Measurements from ENCODE around the gene TSSC4.

DNA sequence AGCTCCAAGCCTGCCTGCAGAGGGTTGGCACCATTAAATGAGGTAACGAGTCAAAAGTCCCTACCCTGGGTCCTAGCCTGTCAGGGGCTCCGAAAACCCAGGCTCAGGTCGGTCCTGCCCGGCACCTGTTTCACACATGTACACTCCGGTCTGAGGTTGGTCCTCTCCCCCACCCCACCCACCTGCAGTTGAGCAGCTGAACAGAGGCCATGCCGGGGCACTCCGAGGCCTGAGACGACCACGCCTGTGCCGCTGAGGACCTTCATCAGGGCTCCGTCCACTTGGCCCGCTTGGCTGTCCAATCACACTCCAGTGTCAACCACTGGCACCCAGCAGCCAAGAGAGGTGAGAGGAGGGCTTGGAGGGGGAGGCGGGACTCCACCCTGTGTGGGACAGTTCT is 1.6 kb downstream of the TSSC4 start:
- TF ChIP-seq EP300 (IDR thresholded peaks at IDR 0.05; ENCODE audit: low read depth) (no peak), POLR2A (IDR thresholded peaks at IDR 0.05) (no peak), POLR2AphosphoS5 (IDR thresholded peaks at IDR 0.05) (no peak)
- TF ChIP-seq, protein P1, sequence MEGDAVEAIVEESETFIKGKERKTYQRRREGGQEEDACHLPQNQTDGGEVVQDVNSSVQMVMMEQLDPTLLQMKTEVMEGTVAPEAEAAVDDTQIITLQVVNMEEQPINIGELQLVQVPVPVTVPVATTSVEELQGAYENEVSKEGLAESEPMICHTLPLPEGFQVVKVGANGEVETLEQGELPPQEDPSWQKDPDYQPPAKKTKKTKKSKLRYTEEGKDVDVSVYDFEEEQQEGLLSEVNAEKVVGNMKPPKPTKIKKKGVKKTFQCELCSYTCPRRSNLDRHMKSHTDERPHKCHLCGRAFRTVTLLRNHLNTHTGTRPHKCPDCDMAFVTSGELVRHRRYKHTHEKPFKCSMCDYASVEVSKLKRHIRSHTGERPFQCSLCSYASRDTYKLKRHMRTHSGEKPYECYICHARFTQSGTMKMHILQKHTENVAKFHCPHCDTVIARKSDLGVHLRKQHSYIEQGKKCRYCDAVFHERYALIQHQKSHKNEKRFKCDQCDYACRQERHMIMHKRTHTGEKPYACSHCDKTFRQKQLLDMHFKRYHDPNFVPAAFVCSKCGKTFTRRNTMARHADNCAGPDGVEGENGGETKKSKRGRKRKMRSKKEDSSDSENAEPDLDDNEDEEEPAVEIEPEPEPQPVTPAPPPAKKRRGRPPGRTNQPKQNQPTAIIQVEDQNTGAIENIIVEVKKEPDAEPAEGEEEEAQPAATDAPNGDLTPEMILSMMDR (IDR thresholded peaks at IDR 0.05) = no peak
